ENCODE measurements around the gene BTBD19.
"Not testable (repeated sequence)": the region's sequence is repeated elsewhere in the genome, so short reads cannot be mapped to it uniquely, and the experiment has no call there.

The BTBD19 gene

GRCh38 chr1:44829506-44830384, 21.4 kb downstream of the BTBD19 start:
- DNase-seq = no peak

DNA sequence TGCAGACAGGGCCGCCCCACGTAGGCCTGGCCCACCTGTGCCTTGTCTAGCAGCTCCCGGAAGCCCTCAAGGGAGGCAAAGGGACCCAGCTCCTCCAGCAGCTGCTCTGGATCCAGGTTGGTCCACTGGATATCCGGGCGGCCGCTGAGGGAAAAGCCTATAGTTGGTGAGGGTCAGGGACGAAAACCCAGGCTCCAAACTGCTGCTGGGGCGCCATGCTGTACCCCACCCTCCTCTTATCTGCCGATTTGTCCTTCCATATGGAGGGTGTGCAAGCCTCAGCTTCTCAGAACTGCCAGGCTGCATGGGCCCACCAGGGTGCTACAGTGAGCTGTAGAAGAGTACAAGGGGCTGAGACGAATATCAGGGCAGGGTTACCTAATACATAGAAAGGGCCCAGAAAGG, 22.6 kb downstream of the BTBD19 start:
- DNase-seq = no peak

DNA sequence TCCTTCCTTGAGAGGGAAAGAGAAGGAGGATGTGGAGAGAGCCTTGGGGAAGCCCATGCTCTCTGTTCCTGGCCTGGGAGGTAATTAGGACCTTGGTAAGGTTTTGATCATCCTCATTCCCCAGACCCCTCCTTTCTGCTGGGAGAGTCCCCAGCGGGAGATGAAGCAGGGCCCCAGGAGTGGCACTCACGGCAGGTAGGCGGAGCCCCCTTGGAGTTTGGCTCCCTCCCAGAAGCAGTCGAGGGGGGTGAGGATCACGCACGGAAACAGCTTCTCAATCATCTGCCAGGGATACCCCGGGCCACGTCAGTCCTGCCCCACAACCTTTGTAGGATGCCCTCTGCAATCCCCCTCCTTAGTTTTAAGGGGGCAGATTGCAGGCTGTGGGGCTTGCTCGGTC, 23.2 kb downstream of the BTBD19 start:
- no peak for DNase-seq

DNA sequence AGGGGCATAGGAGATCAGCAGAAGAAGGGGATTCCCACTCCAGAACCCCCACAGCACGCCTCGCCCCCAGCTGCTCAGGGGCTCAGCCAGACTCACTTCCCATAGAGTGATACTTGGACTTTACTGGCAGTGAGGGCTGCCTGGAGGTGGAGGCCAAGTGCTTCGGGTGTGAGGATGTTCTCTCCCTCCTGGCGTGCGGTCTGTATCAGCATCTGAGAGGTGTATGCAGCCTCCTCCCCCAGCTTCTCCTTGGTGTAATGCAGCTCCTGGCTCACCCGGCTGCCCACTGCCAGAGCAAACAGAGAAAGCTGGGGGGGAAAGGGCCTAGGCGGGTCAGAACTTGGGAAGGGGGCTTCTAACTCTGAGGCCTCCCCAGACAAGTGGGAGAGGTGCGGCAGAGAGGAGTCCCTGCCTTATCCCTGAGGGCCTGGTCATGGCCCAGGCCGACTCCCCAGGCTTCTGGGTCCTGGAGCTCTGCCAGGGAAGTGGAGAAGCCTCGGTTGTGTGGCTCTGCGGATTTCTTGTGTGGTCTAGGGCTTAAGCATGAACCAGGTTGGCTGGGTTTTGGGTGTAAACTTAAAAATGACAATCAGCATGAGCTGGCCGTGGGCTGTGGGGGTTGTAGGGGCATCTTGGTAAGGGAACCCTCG, 23.9 kb downstream of the BTBD19 start:
- DNase-seq = no peak

- DNase-seq = no peak
Measured at GRCh38 chr1:44834328-44834727, 26.0 kb downstream of the BTBD19 start.

DNA sequence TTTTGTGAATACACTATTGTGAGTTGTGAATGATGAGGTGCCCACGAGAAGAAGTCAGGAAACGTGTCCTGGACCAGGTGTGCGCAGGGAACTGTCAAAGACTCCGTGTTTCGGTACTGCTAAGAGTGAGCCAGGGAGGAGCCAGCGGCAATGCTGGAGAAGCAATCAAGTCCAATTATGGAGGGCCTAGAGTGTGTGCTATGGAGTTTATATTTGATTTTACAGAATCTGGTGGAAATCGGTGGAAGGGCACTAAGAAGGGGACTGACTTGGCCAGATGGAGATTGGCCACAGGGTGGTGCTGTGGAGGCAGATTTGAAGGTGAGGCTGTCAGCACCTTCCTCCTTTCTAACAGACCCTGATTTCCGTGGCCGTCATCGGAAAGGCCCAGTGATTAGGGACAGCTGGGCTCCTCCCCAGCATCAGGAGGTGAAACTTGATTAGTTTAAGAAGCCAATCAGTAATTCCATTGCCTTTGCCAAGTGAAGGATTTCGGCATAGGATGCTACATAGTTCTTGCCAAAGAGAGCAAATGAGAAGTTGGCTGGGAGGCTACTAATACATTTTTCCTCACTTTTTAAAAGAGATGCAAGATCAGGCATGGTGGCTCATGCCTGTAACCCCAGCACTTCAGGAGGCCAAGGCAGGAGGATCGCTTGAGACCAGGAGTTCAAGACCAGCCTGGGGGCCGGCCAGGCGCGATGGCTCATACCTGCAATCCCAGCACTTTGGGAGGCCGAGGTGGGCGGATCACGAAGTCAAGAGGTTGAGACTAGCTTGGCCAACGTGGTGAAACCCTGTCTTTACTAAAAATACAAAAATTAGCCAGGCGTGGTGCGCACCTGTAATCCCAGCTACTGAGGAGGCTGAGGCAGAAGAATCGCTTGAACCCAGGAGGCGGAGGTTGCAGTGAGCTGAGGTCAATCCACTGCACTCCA, 27.7 kb downstream of the BTBD19 start:
- DNase-seq = peak; percentile 89

DNA sequence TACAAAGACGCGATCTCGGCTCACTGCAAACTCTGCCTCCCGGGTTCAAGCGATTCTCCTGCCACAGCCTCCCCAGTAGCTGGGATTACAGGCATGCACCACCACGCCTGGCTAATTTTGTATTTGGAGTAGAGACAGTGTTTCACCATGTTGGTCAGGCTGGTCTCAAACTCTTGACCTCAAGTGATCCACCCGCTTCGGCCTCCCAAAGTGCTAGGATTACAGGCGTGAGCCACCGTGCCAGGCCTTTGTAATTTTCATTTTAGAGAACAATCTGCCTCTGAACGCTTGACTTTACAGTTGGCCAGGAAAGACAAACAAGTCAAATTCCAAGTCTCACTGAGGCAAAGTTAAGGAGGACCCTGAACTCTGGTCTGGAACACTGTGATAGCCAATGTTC, 30.0 kb downstream of the BTBD19 start:
- DNase-seq = not testable (repeated sequence)

DNA sequence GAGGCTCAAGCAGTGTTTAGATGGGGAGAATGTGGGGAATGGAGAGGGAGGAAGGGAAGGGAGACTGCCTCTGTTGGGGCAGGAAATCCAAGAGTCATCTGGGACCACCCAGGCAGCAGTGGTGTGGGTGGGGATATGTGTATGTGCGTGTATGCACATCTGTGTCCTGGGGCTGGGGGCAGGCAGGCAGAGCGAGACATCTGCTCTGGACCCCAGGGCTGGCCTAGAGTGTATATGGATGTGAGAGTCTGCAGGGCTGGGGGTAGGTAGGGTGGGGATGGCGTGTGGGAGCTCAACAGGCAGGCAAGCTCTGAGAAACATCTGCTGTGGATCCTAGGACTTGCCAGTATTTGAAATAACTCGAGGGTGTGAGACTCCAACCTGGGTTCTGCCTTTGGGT, 31.3 kb downstream of the BTBD19 start:
- no peak for DNase-seq

GRCh38 chr1:44842486-44842861, 34.2 kb downstream of the BTBD19 start:
- no peak for DNase-seq

DNA sequence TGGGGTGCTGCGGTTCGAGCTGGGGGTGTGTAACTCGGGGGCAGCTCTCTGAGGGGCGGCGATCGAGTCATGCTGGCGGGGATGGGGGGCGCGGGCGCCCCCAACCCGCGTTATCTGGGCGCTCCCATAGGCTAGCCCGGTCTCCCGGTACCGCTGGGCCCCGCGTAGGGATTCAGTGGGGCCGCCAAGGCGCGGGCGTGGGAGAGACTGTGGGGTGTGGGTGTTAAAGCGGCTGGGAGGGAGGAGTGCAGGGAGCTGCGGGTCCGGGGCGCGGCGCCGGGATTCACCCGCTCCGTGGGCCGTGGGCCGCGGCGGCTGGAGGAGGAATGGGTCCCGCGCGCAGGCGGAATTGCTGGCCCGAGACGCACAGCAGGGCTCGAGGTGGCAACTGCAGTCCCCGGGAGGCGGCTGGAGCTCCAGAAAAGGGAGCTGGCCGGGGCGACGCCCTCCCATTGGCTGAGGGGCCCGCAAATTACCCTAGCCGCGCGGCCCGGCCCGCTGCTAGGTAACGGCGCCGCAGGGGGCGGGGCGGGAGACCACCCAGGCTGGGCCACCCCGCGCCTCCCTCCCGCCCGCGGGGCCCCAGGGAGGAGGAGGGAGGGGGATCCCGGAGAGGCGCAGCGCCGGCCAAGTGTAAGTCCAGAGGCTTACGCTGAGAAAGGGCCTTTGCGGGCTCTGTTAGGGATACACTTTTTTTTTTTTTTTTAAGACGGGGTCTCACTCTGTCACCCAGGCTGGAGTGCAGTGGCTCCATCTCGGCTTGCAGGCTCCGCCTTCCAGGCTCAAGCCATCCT, 34.7 kb downstream of the BTBD19 start, which contains the start of gene PTCH2:
TSS of gene PTCH2 (minus strand) at position 392 of the 794 bp plus-strand sequence. CDS start at position 71, 321 bp downstream.
- no peak for DNase-seq

DNA sequence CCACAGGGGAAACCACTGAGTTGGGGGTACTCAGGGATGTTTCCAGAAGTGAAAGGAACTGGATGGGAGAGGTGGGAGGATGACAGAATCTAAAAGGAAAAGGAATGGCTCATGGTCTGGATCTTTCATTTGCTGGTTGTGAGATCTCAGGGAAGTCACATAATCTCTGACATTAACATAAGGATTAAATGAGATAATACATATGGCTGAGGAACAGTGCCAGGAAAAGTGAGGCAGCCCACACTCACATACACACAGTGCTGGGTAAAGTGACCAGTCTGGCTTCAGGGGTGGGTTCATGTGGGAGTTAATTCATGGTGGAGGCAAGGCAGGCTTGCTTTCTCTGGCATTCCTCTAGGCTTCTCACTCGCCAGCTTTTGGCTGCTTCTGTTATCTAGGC, 38.7 kb downstream of the BTBD19 start:
- DNase-seq = no peak

DNA sequence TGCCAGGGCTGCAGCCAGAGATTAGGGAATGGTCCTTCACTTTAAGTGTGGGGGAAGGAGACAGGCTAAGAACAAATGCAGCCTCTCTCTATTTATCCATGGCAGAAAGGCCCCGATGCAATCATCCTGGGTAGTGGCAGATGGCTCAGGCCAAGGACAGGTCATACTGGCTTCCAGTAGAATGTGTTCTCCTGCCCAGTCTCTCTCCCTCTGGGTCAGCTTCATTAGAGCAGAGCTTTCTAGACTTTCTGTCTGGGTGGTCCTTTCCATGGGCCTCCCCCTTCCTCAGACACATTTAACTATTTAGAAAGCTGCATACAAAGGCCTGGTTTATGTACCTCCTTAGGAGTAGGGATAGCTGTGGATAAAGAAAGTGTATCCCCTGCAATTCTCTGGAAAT, 39.5 kb downstream of the BTBD19 start:
- no peak for DNase-seq

DNA sequence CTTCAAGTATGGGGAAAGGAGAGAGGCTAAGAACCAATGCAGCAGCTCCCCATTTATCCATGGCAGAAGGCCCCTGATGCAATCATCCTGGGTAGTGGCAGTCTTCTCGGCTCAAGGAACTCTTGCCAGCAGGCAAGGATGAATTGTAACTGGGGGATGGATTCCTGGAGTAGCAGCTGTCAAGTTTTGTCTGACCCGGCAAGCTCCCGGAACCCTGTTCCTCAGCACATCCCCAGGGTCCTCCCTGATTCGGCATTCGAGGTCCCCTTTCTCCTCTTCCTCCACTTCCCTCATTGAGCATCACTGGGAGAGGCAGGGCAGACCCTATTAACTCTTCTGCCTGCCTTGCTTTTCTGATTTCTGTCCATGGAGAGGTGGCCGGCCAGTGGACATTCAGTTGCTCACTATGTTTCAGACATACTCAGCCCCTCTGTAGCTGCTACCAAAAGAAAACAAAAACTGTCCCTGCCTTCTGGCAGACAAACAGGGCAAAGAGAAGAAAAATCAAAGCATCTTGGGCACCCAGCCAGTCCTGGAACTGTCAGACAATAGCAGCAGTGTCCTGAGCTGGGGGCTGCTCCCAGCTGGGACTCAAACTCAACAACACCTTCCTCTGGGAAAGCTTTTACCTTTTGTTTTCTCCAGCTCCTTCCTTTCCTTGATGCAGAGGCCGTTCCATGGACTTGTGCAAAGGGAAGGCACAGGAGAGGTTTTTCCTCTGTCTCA, 40.3 kb downstream of the BTBD19 start:
- DNase-seq = no peak

DNA sequence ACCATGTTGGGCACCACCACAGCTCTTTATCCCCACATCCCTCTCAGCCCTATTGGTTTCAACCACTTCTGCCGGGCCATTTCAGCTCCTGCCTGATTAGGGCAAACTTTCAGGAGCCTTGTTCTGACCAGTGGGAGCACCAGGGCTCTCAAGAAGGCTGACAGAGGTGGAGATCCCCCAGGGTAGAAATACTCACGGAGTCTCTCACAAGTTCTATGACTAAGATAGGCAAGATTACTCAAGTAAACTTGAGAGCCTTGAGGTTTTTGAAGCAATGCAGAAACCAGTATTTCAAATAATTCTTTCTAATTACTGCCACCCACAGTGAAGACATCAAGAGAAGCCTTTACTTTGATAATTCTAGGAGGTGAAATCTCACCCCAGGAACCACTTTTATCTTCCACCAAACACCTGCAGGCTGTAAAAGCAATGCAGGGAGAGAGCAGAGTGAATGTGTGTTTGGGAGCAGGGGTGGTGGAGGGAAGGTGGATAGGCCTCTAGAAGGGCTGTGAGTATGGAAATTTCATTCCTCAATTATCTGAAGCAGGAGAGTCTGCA, 41.3 kb downstream of the BTBD19 start:
- no peak for DNase-seq

DNA sequence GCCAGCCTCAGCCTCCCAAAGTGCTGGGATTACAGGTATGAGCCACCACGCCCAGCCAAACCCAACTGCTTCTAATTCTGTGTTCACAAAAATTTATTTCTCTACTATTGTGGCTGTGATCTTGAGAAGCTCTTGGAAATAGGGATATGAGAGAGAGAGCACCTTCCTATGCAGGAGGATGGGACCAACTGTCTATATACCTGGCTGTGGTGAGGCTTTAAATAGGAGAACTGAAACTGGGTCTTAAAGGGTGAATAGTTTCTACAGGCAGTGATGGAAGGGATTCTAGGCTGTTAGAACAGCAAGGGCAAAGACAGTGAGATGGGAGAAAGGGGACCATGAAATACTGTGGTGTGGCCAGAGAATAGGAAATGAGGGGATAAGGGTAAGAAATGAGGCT, 43.0 kb downstream of the BTBD19 start:
- DNase-seq = no peak

GRCh38 chr1:44853201-44853600, 44.9 kb downstream of the BTBD19 start:
- DNase-seq = no peak

GRCh38 chr1:44854970-44855369, 46.6 kb downstream of the BTBD19 start:
- DNase-seq = no peak

DNA sequence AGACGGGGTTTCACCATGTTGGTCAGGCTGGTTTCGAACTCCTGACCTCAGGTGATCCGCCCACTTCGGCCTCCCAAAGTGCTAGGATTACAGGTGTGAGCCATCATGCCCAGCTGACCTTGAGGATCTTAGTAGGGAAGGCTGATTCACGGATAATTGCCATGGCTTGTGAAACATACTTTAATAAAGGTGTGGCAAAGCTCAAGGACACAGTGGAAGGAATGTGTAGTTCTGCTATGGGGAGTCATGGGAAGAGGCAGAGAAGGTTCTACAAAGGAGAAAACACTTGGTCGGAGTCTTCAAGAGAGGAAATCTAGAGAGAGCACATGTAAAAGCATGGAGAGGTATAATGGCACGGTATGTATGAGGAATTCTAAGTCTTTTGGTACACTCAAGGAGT, 47.4 kb downstream of the BTBD19 start:
- no peak for DNase-seq

- DNase-seq = no peak
Measured at GRCh38 chr1:44857446-44857845, 49.1 kb downstream of the BTBD19 start.

- no peak for DNase-seq
Measured at GRCh38 chr1:44860331-44860730, 52.0 kb downstream of the BTBD19 start.

GRCh38 chr1:44860891-44861425, 52.6 kb downstream of the BTBD19 start:
- DNase-seq = no peak

Data from activated gamma-delta T cell treated with Interleukin-2 at 50 U/mL for 16 hours (primary cell).